Adrenal gland (tissue), 12 donors: ENCODE results near the gene TRDN. TPM values are rescaled to one million over a fixed set of nuclear protein-coding genes. Genes with fewer than 3 reads are reported as not detected.

ENCODE experiments used
- DNase-seq, 7 donors: peaks; one replicate each; pipeline ENCODE4 v3.0.0-alpha.2; 2019 to 2020
- H3K27ac ChIP-seq, 5 donors: fragments of 200-600 bp; sonication (generic) in 4 of 5; 1 replicate in 3 of 5; 2 replicates in 2 of 5; pipeline versions ENCODE4 v1.5.1 to v1.8.0; 2016 to 2020; ENCODE audit warnings: mild to moderate bottlenecking in 1 of 5
- H3K27me3 ChIP-seq: fragments of 200-600 bp; 2 replicates; pipeline ENCODE4 v1.8.0; 2021
- H3K36me3 ChIP-seq, 2 donors: fragments of 200-600 bp; replicated peaks in 1 of 2; 1 replicate in 1 of 2; 2 replicates in 1 of 2; pipeline versions ENCODE4 v1.5.1 to v1.8.0; 2018 to 2022
- H3K4me1 ChIP-seq, 2 donors: fragments of 200-600 bp; replicated peaks in 1 of 2; 1 replicate in 1 of 2; 2 replicates in 1 of 2; pipeline versions ENCODE4 v1.5.1 to v1.8.0; 2018 to 2021
- H3K4me3 ChIP-seq, 4 donors: fragments of 200-600 bp; sonication (generic) in 3 of 4; one replicate each; pipeline ENCODE4 v1.5.1; 2016 to 2018
- H3K9me3 ChIP-seq, 3 donors: fragments of 200-600 bp; sonication (generic) in 1 of 3; replicated peaks in 1 of 3; 1 replicate in 2 of 3; 2 replicates in 1 of 3; pipeline versions ENCODE4 v1.5.1 to v1.8.0; 2016 to 2021
- CTCF ChIP-seq, 6 experiments: fragments of 450-650 bp in 4 of 6; fragments of 200-600 bp in 2 of 6; sonication (generic) in 1 of 6; IDR thresholded peaks; 1 replicate in 5 of 6; 2 replicates in 1 of 6; pipeline versions ENCODE4 v1.5.1 to v1.8.0; 2016 to 2021; ENCODE audit warnings: antibody characterized with exemption in 6 of 6, mild to moderate bottlenecking in 2 of 6, moderate library complexity in 1 of 6
- POLR2A ChIP-seq, 2 donors: fragments of 450-650 bp; IDR thresholded peaks; one replicate each; pipeline ENCODE4 v1.6.1; 2017; ENCODE audit warnings: antibody characterized with exemption in 2 of 2, mild to moderate bottlenecking in 2 of 2, moderate library complexity in 1 of 2
- WGBS, 4 donors: extraction: QIAGEN DNeasy Blood & Tissue Kit in 2 of 4; methylation state at CpG; one replicate each; pipeline versions ENCODE4 v1.1.5 to v1.1.7; 2013 to 2017; 5-methylcytosine and 5-hydroxymethylcytosine counted together
- intact Hi-C, 2 donors: fragments of 100-400 bp; cut with DNase I; formaldehyde crosslinking; loops; one replicate each; pipeline versions ENCODE4 v1.14.1 to v1.15.0; 2022 to 2023
- polyA plus RNA-seq, 3 donors: library from polyadenylated mRNA; stranded (reverse); fragments of 200-250 nt in 2 of 3; fragments of 350-450 nt in 1 of 3; fragmentation: Illumina TruSeq in 1 of 3; extraction: RNeasy Lipid Tissue Mini Kit (QIAGEN cat#74804) in 1 of 3; gene quantifications; one replicate each; pipeline ENCODE4 v1.2.3, GENCODE V29; 2013 to 2014
- total RNA-seq, 9 donors: library from RNA; depleted of rRNA in 4 of 9; stranded (reverse); fragments of >200 nt in 4 of 9; fragments of 120-200 nt in 1 of 9; fragmentation: NEBNext Ultra II Directional in 1 of 9; extraction: Animal tissue kit (Norgen Biotek cat#: 25700) in 1 of 9; gene quantifications; one replicate each; pipeline versions ENCODE4 v1.1.0 to v1.2.4, GENCODE V29; 2013 to 2023
- donor health status: healthy with polysubstance abuse.
- donor health status: Bipolar disorder and iron deficiency.
- donor health status: DM: yes; HTN: yes; CAD: no.
- donor health status: DM: no; HTN: no; CAD: no.
- donor health status: DM: no; HTN: no; CAD: no.
- donor health status: DM: yes; HTN: yes; CAD: no.

TRDN gene
- total and polyA plus RNA-seq, 12 donors, result 0.06 to 3.5 (median 0.54) TPM; not detected in 2

- peaks cover 0 to 9% (median 0%) of the 10 kb centered on the region in 3 donors for H3K9me3 ChIP-seq
- no peaks in the 10 kb centered on the region for H3K27me3 ChIP-seq
- H3K36me3 ChIP-seq, result no peaks in the 10 kb centered on the region
- peaks cover 5% of the 10 kb centered on the region in 2 donors for H3K4me1 ChIP-seq
- intact Hi-C loops, result no loop called here
- no peak for TF ChIP-seq CTCF (IDR thresholded peaks at IDR 0.05)
- no peak for TF ChIP-seq POLR2A (IDR thresholded peaks at IDR 0.05)
- no peak overlapping the region for H3K4me3 ChIP-seq
- DNase-seq, result peak; percentile 70 to 95 (median 87)
- H3K27ac ChIP-seq, result peak overlapping the region in 1 of 5 donors; percentile 49
Observed at GRCh38 chr6:123519189-123519505, 117.6 kb downstream of the TRDN start.

GRCh38 chr6:123518441-123519188, 118.1 kb downstream of the TRDN start:
- Histone ChIP-seq H3K36me3 (no peaks in the 10 kb centered on the region), H3K4me3 (no peak overlapping the region), H3K4me1 (peaks cover 5% of the 10 kb centered on the region in 2 donors), H3K9me3 (peaks cover 0 to 9% (median 0%) of the 10 kb centered on the region in 3 donors), H3K27me3 (no peaks in the 10 kb centered on the region), H3K27ac (peak overlapping the region in 1 of 5 donors; percentile 49)
- WGBS, 4 donors, result 68 to 80% (median 78%) methylated on average over 5 of the region's 5 CpGs
- intact Hi-C loops, result no loop called here
- TF ChIP-seq CTCF (IDR thresholded peaks at IDR 0.05) (no peak), POLR2A (IDR thresholded peaks at IDR 0.05) (no peak)
- DNase-seq, result no peak

GRCh38 chr6:123515715-123516114, 121.0 kb downstream of the TRDN start:
- DNase-seq, result no peak
- H3K4me3 ChIP-seq, result no peak overlapping the region
- no peak overlapping the region for H3K27ac ChIP-seq
- no peaks in the 10 kb centered on the region for H3K27me3 ChIP-seq
- no peak for TF ChIP-seq POLR2A (IDR thresholded peaks at IDR 0.05)
- no peak for TF ChIP-seq CTCF (IDR thresholded peaks at IDR 0.05)
- 86 to 91% (median 88%) methylated on average over 2 of the region's 2 CpGs for WGBS, 4 donors
- peaks cover 0 to 9% (median 0%) of the 10 kb centered on the region in 3 donors for H3K9me3 ChIP-seq
- intact Hi-C loops, result no loop called here
- no peaks in the 10 kb centered on the region for H3K36me3 ChIP-seq
- H3K4me1 ChIP-seq, result peaks cover 5% of the 10 kb centered on the region in 2 donors

GRCh38 chr6:123509112-123509511, 127.6 kb downstream of the TRDN start:
- WGBS, 4 donors, result 0 to 54% (median 50%) methylated on average over 1 of the region's 1 CpG
- H3K9me3 ChIP-seq, result no peaks in the 10 kb centered on the region
- H3K4me3 ChIP-seq, result no peak overlapping the region
- TF ChIP-seq POLR2A (IDR thresholded peaks at IDR 0.05), result no peak
- no peak for TF ChIP-seq CTCF (IDR thresholded peaks at IDR 0.05)
- no peaks in the 10 kb centered on the region for H3K27me3 ChIP-seq
- no peaks in the 10 kb centered on the region for H3K36me3 ChIP-seq
- intact Hi-C loops, result no loop called here
- no peak overlapping the region for H3K27ac ChIP-seq
- H3K4me1 ChIP-seq, result no peaks in the 10 kb centered on the region
- no peak for DNase-seq
